HG03103 (cell line): ENCODE results near the gene SOX13.

Source experiments
- ATAC-seq: cut with Tn5 transposase; IDR thresholded peaks from one replicate; pipeline ENCODE4 v1.9.1; 2021; ENCODE audit warnings: low read depth; ENCODE audit not compliant: unreplicated experiment

Gene SOX13

GRCh38 chr1:204103431-204103741 is 30.5 kb downstream of the SOX13 start:
- ATAC-seq, result no peak

DNA sequence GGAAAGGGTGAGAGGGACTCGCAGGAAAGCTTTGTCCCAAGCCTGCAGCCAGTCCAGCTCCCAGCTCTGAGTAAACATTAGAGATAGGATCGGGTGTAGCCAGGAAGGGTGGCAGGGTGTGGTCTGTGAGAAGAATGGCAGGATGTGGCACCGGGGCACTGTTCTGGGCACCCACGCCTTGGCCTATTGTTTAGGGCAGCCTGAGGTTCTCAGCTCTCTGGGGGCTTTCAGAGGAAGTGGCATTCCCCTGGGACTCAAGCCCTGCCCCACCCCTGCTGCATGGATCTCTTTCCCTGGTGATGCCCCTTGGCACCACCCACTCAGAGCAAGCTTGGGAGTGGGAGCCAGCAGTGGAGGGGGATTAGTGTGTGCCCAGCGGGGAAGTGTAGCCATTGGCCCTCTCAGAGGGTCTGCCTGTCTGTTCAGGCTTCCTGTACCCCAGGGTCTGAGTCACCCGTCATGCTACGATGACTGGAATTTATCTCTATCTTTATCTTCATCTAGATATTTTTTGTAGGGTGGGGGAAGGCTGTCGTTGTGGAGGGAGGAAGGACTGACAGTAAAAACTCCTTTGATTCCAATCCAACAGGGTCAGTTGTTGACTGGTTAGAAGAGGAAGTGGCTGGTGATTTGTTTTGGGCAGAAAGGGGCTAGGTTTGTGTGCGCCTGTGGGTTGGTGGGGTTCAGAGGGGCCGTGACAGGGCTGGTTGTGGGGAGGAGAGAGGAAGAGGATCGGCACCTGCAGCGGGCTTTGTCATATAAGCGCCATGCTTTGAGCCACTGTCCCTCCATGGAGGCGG is 31.6 kb downstream of the SOX13 start:
- no peak for ATAC-seq

DNA sequence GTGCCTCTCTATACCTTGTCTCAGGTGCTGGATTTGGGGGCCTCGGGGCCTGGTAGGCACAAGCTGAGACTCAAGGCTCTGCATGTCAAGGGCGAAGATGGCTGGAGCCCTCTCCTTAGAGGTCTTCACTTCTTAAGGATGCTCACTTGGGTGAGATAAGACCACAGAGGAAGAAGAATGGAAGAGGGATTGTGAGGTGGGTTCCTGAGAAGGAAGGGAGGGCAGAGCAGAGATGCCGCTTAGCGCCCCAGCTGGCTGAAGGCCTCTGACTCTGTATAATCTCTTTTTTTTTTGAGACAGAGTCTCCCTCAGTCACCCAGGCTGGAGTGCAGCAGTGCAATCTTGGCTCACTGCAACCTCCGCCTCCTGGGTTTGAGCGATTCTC is 32.2 kb downstream of the SOX13 start:
- ATAC-seq, result no peak

GRCh38 chr1:204106825-204107224 is 33.9 kb downstream of the SOX13 start:
- no peak for ATAC-seq

DNA sequence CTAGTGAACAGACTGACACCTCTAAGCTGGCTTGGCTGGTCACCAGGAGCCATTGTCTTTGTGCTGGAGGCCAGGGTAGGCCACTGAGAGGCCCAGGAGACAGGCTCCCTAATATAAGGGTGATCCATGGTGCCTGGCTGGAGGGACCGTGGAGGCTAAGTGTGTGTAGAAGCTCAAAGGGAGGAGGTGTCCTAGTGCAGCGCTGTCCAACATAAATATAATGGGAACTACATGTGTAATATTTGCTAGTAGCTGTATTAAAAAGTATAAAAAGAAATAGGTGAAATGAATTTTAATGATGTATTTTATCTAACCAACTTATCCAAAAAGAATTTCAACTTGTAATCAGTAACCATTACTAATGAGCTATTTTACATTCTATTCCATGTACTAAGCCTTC is 35.0 kb downstream of the SOX13 start:
- ATAC-seq, result no peak

DNA sequence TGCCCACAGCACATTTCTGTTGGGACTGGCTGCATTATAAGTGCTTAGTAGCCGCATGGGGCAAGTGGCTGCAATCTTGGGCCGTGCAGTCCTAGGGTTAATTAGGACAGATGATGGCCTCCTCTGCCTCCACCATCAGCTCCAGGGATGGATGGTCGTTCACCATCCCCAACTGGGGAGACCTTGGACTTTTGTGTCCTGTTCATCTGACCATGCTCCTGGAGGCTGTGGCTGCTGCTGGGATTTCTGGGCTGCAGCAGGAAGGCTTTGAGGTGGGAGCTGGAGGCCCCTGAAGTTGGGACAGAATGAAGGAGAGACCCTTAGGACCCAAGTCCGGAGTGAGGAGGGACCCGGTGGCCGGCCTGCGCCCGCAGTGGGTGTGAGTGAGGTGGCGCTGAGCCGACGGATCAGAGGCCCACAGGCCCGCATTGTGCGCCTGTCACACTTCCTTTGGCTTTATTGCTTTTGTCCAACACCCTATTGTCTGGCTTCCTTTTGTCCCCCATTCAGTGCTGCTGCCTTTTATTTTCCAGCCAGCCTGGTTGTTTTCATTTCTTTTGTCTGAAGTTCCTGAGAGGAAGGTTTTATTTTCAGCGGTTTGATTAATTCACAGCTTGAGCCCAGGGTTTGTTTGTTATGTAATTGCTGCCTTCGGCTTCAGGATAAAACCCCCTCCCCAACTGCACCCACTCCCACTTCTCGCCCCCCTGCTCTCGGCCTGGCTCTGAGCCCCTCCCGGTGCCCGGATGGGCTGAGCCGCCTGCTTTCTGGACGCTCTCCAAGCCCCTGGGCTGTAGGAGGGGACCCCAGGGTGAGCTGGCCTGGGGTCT is 35.6 kb downstream of the SOX13 start:
- ATAC-seq, result no peak

DNA sequence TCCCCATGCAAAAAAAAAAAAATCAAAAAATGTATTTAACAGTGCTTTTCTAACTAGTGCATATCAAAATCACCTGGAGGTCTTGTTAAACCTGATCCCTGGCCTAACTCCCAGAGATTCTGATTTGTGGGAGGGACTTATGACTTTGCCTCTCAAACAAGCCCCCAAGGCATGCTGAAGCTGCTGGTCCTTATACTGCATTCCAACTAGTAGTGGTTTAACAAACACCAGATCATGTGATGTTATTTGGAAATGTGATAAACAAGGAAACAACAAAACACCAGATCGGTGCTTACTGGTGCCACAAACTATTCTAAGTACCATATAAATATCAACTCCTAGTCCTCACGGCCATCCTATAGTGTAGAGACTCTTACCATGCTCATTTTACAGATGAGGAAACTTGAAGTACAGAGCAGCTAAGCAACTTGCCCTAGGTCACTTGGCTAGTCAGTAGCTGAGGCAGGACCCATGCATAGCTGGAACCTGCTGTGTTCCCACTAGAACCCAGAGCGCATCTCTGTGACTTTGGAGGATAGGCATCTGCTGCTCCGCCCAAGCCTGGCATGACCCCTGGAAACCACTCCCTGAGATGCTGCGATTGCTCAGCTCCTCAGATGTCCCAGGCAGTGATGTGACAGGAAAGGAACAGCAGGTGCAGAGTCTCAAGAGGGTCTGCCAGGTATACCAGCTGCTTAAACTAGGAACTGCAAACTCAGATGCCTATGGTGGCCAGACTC is 38.1 kb downstream of the SOX13 start:
- ATAC-seq, result no peak

- no peak for ATAC-seq
These were observed 40.2 kb downstream of the SOX13 start for GRCh38 chr1:204112876-204113730.

- ATAC-seq, result no peak
These were observed 41.0 kb downstream of the SOX13 start for GRCh38 chr1:204113896-204114295.

- no peak for ATAC-seq
These were observed 41.7 kb downstream of the SOX13 start for GRCh38 chr1:204114606-204115005.

DNA sequence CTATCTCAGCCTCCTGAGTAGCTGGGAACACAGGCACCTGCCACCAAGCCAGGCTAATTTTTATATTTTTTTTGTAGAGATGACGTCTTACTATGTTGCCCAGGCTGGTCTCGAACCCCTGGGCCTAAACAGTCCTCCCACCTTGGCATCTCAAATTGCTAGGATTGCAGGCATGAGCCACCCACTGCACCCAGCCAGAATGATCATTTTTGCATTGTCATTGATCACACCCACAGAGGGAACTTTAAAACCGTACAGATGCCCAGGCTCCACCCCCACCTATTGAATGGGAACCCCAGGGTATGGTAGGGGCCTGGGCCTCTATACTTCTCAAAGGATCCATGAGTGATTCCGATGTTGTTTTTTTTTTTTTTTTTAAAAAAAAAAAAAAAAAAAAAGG is 42.2 kb downstream of the SOX13 start:
- ATAC-seq, result no peak

DNA sequence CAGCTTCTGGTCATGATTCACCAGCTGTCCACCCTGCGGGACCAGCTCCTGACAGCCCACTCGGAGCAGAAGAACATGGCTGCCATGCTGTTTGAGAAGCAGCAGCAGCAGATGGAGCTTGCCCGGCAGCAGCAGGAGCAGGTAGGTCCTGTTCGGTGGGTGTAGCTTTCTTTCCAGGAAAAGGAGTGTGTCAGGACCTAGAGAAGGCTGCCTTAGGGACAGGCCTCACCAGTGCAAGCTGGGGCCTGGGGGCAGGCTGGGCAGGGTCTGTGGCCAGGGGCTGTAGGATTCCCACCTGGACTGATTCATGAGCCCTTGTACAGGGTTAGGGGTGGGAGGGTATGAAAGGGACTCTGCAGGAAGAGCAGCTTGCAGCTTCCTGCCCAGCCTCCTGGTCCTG is 43.6 kb downstream of the SOX13 start:
- ATAC-seq, result no peak

GRCh38 chr1:204121840-204122555 is 49.1 kb downstream of the SOX13 start:
- no peak for ATAC-seq

DNA sequence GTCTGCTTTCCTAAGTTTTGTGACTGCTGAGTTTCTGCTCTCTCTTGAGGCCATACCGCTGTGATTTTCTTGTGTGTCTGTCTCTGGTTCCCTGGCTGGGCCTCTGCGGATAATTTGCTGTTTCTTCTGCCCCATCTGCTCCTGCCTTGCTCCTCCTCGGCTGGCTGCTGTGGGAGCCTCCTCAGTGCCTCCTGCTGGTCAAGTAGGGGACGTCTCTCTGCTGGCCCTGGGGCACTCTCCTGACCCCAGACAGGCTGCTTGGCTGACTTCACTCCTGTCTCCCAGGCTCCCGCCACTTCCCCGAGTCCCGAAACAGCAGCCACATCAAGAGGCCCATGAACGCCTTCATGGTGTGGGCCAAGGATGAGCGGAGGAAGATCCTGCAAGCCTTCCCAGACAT is 50.5 kb downstream of the SOX13 start:
- ATAC-seq, result no peak

- no peak for ATAC-seq
These were observed 51.7 kb downstream of the SOX13 start for GRCh38 chr1:204124639-204125038.

DNA sequence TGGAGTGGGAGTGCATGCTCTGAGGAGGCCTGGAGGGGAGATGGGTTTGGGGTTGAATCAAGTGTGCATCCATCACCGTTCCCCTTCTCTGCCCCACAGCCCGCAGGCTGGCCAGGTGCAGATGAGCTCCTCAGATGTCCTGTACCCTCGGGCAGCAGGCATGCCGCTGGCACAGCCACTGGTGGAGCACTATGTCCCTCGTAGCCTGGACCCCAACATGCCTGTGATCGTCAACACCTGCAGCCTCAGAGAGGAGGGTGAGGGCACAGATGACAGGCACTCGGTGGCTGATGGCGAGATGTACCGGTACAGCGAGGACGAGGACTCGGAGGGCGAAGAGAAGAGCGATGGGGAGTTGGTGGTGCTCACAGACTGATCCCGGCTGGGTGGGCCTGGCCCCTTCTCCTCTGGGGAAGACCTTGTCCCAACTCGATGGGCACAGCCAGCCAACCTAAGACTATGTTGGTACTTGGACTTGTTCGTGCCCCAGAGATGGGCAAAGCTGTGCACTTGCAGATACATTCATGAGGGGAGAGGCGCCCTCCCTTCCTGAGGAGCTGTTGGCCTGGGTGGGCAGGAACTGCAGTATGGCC is 52.9 kb downstream of the SOX13 start:
- no peak for ATAC-seq

GRCh38 chr1:204126386-204126785 is 53.5 kb downstream of the SOX13 start:
- ATAC-seq, result no peak

DNA sequence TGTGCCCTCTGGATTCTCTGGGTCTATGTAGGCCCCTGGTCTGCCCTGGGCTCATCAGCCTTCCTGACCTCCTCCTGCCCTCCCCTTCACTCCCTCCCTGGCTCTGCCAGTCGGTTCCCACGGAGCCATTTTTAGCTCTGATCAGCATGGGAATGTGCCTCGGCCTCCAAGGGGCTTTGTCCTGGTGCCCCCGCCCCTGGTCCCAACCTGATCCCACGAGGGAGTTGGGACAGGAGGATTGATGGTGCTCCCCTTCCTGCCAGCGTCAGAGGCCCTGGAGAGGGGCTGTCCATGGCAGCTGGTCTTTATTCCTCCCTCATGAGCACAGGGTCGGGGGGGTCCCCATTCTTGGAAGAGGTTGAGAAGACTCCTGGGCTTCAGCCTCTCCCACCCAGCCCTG is 54.0 kb downstream of the SOX13 start:
- ATAC-seq, result no peak

- no peak for ATAC-seq
These were observed 54.8 kb downstream of the SOX13 start for GRCh38 chr1:204127597-204128242.
